ENCODE measurements around the gene LRRC59.

LRRC59 gene

GRCh38 chr17:50361561-50362480, 35.5 kb downstream of the LRRC59 start:
- peak; percentile 82 for DNase-seq (ENCODE audit: low spot score)

DNA sequence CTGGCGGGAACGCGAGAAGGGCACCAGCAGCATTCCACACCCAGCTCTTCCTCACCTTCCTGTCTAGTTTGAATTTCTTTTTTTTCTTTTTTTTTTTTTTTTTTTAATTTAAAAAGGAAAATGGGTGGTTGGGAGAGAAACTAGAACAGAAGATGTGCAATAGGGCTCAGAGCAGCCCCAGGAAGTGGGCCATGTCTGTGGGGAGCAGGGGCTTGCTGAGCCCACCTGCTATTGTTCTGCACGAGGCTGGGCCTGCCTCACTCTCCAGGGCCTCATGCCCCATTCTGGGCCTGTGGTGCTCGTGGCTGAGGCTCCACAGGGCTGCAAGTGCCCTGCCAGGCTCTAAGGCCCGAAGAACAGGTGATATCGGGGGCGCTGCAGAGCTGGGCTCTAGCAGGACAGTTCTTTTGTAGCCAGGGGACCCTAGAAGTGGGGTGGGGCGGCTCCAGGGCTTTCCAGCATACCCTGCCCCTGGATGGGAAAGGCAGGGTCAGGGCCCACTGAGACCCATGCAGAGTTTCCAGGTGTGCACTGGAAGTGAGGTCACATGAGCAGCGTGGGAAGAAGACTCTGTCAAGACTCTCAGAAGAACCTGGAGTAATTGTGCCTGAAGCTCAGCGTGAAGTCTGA, 36.7 kb downstream of the LRRC59 start:
- DNase-seq (ENCODE audit: low spot score), result no peak

GRCh38 chr17:50359998-50360461, 37.3 kb downstream of the LRRC59 start:
- DNase-seq (ENCODE audit: low spot score), result no peak

- no peak for DNase-seq (ENCODE audit: low spot score)
Measured at GRCh38 chr17:50359005-50359699, 38.2 kb downstream of the LRRC59 start.

DNA sequence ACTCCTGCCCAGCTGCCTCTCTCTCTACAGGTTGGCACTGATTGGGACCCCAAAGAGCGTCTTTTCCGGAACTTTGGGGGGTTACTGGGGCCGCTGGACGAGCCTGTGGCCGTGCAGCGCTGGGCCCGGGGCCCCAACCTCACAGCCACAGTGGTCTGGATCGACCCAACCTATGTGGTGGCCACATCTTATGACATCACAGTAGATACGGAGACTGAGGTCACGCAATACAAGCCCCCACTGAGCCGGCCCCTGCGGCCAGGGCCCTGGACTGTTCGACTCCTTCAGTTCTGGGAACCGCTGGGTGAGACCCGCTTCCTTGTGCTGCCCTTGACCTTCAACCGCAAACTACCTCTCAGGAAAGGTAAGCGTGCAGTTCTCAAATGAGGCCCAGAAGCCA, 39.1 kb downstream of the LRRC59 start:
- no peak for DNase-seq (ENCODE audit: low spot score)

- DNase-seq (ENCODE audit: low spot score), result no peak
Measured at GRCh38 chr17:50356892-50357510, 40.3 kb downstream of the LRRC59 start.

GRCh38 chr17:50356418-50356817, 40.9 kb downstream of the LRRC59 start:
- DNase-seq (ENCODE audit: low spot score), result no peak

GRCh38 chr17:50355701-50356341, 41.5 kb downstream of the LRRC59 start:
- DNase-seq (ENCODE audit: low spot score), result no peak

GRCh38 chr17:50355336-50355700, 42.0 kb downstream of the LRRC59 start:
- no peak for DNase-seq (ENCODE audit: low spot score)

- DNase-seq (ENCODE audit: low spot score), result no peak
Measured at GRCh38 chr17:50354776-50355175, 42.5 kb downstream of the LRRC59 start.

DNA sequence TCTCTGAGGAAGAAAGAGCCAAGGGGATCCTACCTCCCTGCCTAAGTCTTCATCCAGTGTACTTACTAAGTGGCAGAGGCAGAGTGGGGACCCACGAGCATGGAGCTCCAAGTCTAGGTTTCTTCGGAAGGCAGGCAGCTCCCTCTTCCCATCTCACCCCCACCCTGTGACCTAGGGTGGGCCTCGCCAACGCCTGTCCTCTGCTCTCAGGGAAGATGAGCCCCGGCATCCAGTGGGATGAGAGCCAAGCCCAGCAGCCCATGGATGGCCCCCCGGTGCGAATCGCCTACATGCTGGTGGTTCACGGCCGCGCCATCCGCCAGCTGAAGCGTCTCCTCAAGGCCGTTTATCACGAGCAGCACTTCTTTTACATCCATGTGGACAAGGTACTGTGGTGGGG, 43.1 kb downstream of the LRRC59 start:
- DNase-seq (ENCODE audit: low spot score), result no peak

DNA sequence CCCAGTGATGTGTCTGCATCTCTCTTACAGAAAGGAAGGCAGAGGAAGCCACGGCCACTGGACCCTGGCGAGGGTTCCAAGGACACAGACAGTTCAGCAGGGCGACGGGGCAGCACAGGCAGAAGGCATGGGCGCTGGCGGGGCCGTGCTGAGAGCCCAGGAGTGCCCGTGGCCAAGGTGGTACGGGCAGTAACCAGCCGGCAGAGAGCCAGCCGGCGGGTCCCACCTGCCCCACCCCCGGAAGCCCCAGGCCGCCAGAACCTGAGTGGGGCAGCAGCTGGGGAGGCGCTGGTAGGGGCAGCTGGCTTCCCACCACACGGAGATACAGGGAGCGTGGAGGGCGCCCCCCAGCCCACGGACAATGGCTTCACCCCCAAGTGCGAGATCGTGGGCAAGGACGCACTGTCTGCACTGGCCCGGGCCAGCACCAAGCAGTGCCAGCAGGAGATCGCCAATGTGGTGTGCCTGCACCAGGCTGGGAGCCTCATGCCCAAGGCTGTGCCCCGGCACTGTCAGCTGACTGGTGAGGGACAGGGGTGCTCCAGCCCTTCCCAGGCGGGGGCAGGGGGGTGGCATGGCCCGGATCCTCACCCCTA, 43.6 kb downstream of the LRRC59 start:
- no peak for DNase-seq (ENCODE audit: low spot score)

GRCh38 chr17:50352693-50353599, 44.4 kb downstream of the LRRC59 start:
- no peak for DNase-seq (ENCODE audit: low spot score)

GRCh38 chr17:50352072-50352692, 45.1 kb downstream of the LRRC59 start:
- no peak for DNase-seq (ENCODE audit: low spot score)

DNA sequence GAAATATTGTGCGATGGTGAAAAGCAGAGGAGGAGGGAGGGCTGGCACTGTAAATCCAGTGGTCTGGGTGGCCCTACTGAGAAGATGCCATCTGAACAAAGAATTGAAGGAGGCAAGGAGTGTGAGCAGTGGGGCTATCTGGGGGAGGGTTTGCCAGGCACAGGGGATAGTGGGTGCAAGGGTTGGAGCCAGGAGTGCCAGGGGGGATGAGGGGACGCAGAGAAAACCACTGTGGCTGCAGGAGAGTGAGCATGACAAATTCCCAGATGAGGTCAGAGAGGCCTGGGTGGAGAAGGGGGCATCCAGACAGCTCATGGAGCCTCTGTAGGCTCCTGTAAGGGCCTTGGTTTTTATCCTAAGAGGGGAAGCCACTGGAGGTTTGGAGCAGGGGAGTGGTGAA, 46.6 kb downstream of the LRRC59 start:
- no peak for DNase-seq (ENCODE audit: low spot score)

DNA sequence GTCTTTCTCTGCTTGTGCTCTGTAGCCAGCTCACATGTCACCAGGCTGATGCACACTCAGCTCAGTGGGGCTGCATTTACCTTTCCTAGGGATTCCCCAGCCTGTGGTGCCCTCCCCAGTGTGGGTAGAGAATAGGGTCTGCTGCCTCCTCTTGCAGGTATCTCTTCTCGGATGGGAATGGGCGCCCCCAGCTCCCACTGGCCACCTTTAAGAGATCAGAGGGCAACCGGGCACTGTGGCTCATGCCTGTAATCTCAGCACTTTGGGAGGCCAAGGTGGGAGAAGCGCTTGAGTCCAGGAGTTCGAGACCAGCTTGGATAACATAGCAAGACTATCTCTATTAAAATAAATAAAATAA, 48.1 kb downstream of the LRRC59 start:
- DNase-seq (ENCODE audit: low spot score), result no peak

GRCh38 chr17:50348522-50349242, 48.6 kb downstream of the LRRC59 start:
- DNase-seq (ENCODE audit: low spot score), result no peak

DNA sequence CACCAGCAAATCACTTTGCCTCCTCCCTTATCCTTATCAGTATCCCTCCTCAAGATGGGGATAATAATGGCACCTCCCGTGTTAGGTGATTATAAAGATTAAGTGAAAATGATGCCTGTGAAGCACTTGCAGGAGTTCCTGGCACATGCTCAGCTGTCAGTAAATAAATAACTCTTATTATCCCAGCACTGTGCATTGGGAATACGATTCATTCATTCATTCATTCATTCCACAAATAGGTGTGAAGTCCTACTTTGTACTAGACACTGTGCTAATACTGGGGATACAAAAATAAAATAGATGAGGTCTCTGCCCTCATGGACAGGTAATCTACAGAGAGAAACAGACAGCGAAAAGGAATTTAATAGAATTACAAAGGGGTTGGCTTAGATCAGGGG, 49.4 kb downstream of the LRRC59 start:
- DNase-seq (ENCODE audit: low spot score), result no peak

Measured in cerebellar cortex (tissue), 1 donor.